Progenitor cell of endocrine pancreas (in vitro differentiated cells): Measurements from ENCODE around the gene ENPP1. TPM values are rescaled to one million over a fixed set of nuclear protein-coding genes. Genes with fewer than 3 reads are reported as not detected.

Source experiments
- DNase-seq: peaks from one replicate; pipeline ENCODE4 v3.0.0; 2021; ENCODE audit warnings: low spot score; ENCODE audit not compliant: unreplicated experiment
- H3K27ac Mint-ChIP-seq: 2 replicates; pipeline ENCODE4 v1.8.0; 2021; ENCODE audit warnings: mild to moderate bottlenecking, moderate library complexity, mixed read lengths
- H3K27me3 Mint-ChIP-seq: 2 replicates; pipeline ENCODE4 v1.8.0; 2021; ENCODE audit warnings: mixed read lengths
- H3K36me3 Mint-ChIP-seq: 2 replicates; pipeline ENCODE4 v1.8.0; 2022; ENCODE audit warnings: mixed read lengths; ENCODE audit not compliant: insufficient read depth
- H3K4me1 Mint-ChIP-seq: 2 replicates; pipeline ENCODE4 v1.8.0; 2021; ENCODE audit warnings: low read depth, mixed read lengths
- H3K4me3 Mint-ChIP-seq: 2 replicates; pipeline ENCODE4 v1.8.0; 2021; ENCODE audit warnings: low read depth, mild to moderate bottlenecking, moderate library complexity, mixed read lengths
- H3K9me3 Mint-ChIP-seq: 2 replicates; pipeline ENCODE4 v1.8.0; 2021; ENCODE audit warnings: low read depth, mixed read lengths
- total RNA-seq: library from RNA; stranded (reverse); gene quantifications from 2 replicates; pipeline ENCODE4 v1.2.1, GENCODE V29; 2021
- TF ChIP-seq, protein P1 (sequence below): fragments of 200-600 bp; sonication (generic); IDR thresholded peaks from one replicate; pipeline ENCODE4 v1.5.0; 2021; ENCODE audit warnings: antibody characterized with exemption, mild to moderate bottlenecking; ENCODE audit not compliant: unreplicated experiment

The ENPP1 gene
- total RNA-seq, 1 donor from 2014 or later: 2.4 TPM

DNA sequence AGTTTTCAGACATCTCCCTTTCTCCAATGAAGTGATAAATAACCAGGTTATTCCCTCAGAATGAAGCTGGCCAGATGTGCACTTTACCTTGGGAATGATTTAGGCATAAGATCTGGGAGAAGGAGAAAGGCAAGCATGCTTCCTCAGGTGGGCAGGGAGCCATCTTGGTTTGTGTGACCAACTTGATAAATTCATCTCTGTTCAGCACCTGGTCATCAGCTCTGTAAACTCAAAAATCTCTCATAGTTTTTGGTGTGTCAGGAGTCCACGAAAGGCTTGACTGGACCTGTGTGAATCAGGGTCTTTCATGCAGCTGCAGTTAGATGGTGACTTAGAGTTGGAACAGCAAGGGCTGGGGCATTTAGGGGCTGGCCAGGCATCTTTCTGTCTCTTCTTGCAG, 24.5 kb downstream of the ENPP1 start:
- no peak overlapping the region for H3K4me3 Mint-ChIP-seq
- H3K36me3 Mint-ChIP-seq: no peaks in the 10 kb centered on the region
- no peaks in the 10 kb centered on the region for H3K9me3 Mint-ChIP-seq
- H3K27ac Mint-ChIP-seq: no peak overlapping the region
- DNase-seq: no peak
- TF ChIP-seq, protein P1, sequence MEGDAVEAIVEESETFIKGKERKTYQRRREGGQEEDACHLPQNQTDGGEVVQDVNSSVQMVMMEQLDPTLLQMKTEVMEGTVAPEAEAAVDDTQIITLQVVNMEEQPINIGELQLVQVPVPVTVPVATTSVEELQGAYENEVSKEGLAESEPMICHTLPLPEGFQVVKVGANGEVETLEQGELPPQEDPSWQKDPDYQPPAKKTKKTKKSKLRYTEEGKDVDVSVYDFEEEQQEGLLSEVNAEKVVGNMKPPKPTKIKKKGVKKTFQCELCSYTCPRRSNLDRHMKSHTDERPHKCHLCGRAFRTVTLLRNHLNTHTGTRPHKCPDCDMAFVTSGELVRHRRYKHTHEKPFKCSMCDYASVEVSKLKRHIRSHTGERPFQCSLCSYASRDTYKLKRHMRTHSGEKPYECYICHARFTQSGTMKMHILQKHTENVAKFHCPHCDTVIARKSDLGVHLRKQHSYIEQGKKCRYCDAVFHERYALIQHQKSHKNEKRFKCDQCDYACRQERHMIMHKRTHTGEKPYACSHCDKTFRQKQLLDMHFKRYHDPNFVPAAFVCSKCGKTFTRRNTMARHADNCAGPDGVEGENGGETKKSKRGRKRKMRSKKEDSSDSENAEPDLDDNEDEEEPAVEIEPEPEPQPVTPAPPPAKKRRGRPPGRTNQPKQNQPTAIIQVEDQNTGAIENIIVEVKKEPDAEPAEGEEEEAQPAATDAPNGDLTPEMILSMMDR: no peak
- no peaks in the 10 kb centered on the region for H3K4me1 Mint-ChIP-seq
- H3K27me3 Mint-ChIP-seq: no peaks in the 10 kb centered on the region

DNA sequence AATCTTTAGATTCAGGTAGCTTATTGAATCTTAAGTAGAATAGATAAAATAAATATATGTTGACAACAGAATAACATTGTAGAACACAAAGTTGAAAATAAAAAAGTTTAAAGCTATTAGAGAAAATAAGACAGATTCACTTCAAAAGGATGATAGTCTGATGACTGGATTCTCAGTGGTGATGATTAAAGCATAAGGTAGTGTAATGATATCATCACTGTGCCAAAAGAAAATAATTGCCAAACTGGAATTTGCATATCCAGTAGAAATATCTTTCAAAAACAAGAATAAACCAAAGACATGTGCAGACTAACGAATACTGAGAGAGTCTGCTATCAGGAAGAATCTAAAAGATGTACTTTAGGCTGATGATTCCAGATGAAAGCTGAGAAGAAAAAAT, 30.2 kb downstream of the ENPP1 start:
- no peaks in the 10 kb centered on the region for H3K9me3 Mint-ChIP-seq
- H3K27ac Mint-ChIP-seq: no peak overlapping the region
- no peaks in the 10 kb centered on the region for H3K4me1 Mint-ChIP-seq
- DNase-seq: no peak
- TF ChIP-seq, protein P1: no peak
- no peaks in the 10 kb centered on the region for H3K36me3 Mint-ChIP-seq
- no peaks in the 10 kb centered on the region for H3K27me3 Mint-ChIP-seq
- H3K4me3 Mint-ChIP-seq: no peak overlapping the region

DNA sequence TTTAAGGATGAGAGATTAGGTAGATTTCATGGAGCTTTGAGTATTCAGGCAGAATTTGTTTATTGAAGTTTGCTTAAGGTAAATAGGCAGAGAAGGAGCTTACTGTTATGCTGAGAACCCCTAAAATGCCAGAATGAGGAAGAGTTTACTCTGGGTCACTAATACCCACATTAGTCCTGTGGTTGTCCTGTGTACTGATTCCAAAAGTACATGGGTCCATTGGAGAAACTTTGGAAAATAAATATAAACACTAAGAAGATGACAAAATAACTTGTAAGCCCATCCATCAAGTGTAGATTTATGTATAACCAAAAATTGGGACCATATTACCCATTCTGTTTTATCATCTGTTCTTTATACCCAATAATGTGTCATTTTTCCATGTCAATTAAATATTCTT, 31.6 kb downstream of the ENPP1 start:
- H3K4me3 Mint-ChIP-seq: no peak overlapping the region
- TF ChIP-seq, protein P1: no peak
- H3K4me1 Mint-ChIP-seq: no peaks in the 10 kb centered on the region
- DNase-seq: no peak
- no peak overlapping the region for H3K27ac Mint-ChIP-seq
- H3K9me3 Mint-ChIP-seq: no peaks in the 10 kb centered on the region
- peaks cover 2% of the 10 kb centered on the region for H3K27me3 Mint-ChIP-seq
- H3K36me3 Mint-ChIP-seq: no peaks in the 10 kb centered on the region

DNA sequence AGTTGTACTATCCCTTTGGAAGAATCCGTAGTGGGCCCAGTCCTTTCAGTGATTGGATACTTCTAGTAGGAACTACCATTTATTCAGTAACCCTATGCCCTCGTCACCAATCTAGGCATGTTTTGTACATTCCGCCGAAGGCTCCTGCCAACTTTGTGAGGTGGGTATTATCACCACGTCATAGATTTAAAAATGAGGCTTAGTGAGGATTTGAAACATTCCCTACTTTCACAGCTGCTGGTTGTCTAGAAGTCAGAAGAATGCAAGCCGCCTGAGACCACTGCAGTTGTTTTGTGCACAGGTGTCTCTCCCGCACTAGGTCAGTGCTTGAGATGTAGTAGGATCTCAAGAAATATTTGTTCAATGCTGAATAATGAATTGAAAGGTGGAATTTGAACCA, 32.6 kb downstream of the ENPP1 start:
- TF ChIP-seq, protein P1: no peak
- H3K9me3 Mint-ChIP-seq: no peaks in the 10 kb centered on the region

DNA sequence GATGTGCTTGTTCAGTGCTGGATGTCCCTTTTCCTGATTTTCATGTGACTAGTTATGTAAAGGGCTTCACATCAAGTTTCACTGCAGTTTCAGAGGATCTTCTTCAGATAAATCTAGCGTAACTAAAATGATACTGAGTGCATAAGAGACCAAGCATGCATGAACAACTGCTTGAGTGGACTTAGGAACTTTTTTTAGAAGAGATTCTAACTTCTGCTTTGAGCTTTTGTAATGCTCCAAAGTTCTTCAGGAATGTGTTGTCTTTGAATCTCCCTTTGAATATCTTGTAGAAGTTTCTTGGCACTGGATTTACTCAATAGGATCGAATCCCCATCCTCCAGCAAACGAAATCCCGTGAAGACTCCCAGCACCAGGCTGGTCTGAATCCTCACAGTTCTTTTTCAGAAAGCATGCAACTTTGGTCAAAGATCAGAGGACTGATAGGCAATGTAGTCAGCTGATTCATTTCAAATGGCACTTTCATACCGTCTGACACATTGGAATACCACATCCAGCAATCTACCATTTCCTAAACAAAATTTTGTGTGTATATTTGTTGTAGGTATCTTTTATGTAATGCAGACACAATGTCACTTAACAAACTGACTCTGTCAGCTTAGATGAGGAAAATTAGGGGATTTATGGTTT, 33.2 kb downstream of the ENPP1 start:
- Mint-ChIP-seq H3K9me3 (no peaks in the 10 kb centered on the region), H3K4me1 (no peaks in the 10 kb centered on the region), H3K27me3 (peaks cover 2% of the 10 kb centered on the region), H3K27ac (no peak overlapping the region), H3K4me3 (no peak overlapping the region), H3K36me3 (no peaks in the 10 kb centered on the region)
- TF ChIP-seq, protein P1: no peak
- no peak for DNase-seq

More for the DNA sequence above, 32.6 kb downstream of the ENPP1 start:
- no peak for DNase-seq
- Mint-ChIP-seq H3K27ac (no peak overlapping the region), H3K4me1 (no peaks in the 10 kb centered on the region), H3K4me3 (no peak overlapping the region), H3K27me3 (peaks cover 2% of the 10 kb centered on the region), H3K36me3 (no peaks in the 10 kb centered on the region)
